ENCODE results near the gene OARD1.

OARD1 gene

DNA sequence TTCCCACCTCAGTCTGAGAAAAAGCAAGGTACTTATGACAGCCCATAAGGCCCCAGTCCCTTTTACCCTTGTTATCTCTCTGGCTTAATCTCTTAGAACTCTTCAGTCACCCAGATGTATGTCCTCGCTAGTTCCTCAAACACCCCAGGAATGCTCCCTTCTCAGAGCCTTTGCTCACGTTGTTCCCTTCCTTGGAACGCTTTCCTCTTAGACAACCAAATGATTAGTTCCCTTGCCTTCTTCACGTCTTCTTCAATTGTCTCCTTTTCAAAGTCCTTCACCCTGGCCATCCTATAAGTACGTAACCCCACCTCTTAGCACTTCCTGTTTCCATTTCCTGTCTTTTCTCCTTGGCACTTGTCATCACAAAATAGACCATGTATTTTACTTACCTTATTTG lies 20.3 kb downstream of the OARD1 start:
- Histone ChIP-seq H4K20me1 (ENCODE audit: insufficient read depth) (no peaks in the 10 kb centered on the region), H3K36me3 (ENCODE audit: insufficient read depth) (no peaks in the 10 kb centered on the region), H2AFZ (ENCODE audit: low read depth) (no peak overlapping the region), H3K4me1 (ENCODE audit: low read depth, poor library complexity, severe bottlenecking) (peaks cover 5% of the 10 kb centered on the region), H3K79me2 (ENCODE audit: insufficient read depth, low read depth) (no peaks in the 10 kb centered on the region), H3K27ac (no peak overlapping the region), H3K4me2 (no peak overlapping the region), H3K27me3 (ENCODE audit: insufficient read depth, low read depth) (no peaks in the 10 kb centered on the region), H3K9ac (no peak overlapping the region), H3K4me3 (IDR thresholded peaks at IDR 0.05; ENCODE audit: insufficient read depth, low read depth, low read length) (no peak overlapping the region)
- TF ChIP-seq, protein P1, sequence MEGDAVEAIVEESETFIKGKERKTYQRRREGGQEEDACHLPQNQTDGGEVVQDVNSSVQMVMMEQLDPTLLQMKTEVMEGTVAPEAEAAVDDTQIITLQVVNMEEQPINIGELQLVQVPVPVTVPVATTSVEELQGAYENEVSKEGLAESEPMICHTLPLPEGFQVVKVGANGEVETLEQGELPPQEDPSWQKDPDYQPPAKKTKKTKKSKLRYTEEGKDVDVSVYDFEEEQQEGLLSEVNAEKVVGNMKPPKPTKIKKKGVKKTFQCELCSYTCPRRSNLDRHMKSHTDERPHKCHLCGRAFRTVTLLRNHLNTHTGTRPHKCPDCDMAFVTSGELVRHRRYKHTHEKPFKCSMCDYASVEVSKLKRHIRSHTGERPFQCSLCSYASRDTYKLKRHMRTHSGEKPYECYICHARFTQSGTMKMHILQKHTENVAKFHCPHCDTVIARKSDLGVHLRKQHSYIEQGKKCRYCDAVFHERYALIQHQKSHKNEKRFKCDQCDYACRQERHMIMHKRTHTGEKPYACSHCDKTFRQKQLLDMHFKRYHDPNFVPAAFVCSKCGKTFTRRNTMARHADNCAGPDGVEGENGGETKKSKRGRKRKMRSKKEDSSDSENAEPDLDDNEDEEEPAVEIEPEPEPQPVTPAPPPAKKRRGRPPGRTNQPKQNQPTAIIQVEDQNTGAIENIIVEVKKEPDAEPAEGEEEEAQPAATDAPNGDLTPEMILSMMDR (conservative IDR thresholded peaks at IDR 0.05; ENCODE audit: low read depth, low read length), result no peak

DNA sequence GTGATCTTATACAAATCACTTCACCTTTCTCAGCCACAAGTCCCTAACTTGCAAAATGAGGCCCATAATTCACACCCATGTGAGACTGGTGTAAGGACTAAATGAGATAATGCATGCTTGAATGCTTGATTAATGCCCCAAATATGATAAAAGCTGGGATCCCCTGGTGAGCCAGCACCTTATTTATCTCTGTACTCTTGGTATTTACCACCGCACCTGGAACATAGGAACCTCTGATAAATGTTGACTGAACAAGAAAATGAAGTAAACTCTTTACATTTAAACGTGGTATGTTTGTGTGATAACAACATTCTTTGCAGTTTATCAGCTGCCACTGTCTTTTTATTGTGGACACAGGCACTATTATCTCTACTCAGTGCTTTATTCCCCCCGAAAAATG lies 21.6 kb downstream of the OARD1 start:
- H4K20me1 ChIP-seq (ENCODE audit: insufficient read depth), result no peaks in the 10 kb centered on the region
- no peak overlapping the region for H3K9ac ChIP-seq
- H3K4me1 ChIP-seq (ENCODE audit: low read depth, poor library complexity, severe bottlenecking), result peaks cover 4% of the 10 kb centered on the region
- H3K79me2 ChIP-seq (ENCODE audit: insufficient read depth, low read depth), result no peaks in the 10 kb centered on the region
- H2AFZ ChIP-seq (ENCODE audit: low read depth), result no peak overlapping the region
- TF ChIP-seq, protein P1 (conservative IDR thresholded peaks at IDR 0.05; ENCODE audit: low read depth, low read length), result no peak
- no peaks in the 10 kb centered on the region for H3K36me3 ChIP-seq (ENCODE audit: insufficient read depth)
- no peak overlapping the region for H3K4me3 ChIP-seq (IDR thresholded peaks at IDR 0.05; ENCODE audit: insufficient read depth, low read depth, low read length)
- H3K27me3 ChIP-seq (ENCODE audit: insufficient read depth, low read depth), result no peaks in the 10 kb centered on the region
- no peak overlapping the region for H3K27ac ChIP-seq
- no peak overlapping the region for H3K4me2 ChIP-seq

DNA sequence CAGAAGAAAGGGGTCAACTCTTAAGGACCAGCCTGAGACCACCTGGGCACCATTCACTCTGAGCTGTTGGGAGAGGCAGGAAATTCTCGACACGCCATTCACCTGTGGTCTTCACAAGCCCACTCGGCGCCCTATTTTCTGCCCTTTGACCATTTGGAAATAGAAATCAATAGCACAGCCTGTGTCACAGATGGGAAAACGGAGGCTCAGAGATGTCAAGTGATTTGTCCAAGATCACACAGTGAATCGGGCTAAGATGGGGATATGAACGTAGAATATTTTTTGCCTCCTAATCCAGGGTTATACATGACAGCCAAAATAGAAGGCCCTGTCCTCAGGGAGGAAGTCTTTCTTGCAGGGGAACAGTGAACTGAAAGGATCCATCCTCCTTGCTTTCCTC lies 22.2 kb downstream of the OARD1 start:
- no peak overlapping the region for H3K4me3 ChIP-seq (IDR thresholded peaks at IDR 0.05; ENCODE audit: insufficient read depth, low read depth, low read length)
- H3K27me3 ChIP-seq (ENCODE audit: insufficient read depth, low read depth), result no peaks in the 10 kb centered on the region
- no peak overlapping the region for H3K9ac ChIP-seq
- H3K79me2 ChIP-seq (ENCODE audit: insufficient read depth, low read depth), result no peaks in the 10 kb centered on the region
- H3K4me1 ChIP-seq (ENCODE audit: low read depth, poor library complexity, severe bottlenecking), result no peaks in the 10 kb centered on the region
- no peak overlapping the region for H3K27ac ChIP-seq
- H3K36me3 ChIP-seq (ENCODE audit: insufficient read depth), result no peaks in the 10 kb centered on the region
- no peaks in the 10 kb centered on the region for H4K20me1 ChIP-seq (ENCODE audit: insufficient read depth)
- TF ChIP-seq, protein P1 (conservative IDR thresholded peaks at IDR 0.05; ENCODE audit: low read depth, low read length), result no peak
- no peak overlapping the region for H3K4me2 ChIP-seq
- no peak overlapping the region for H2AFZ ChIP-seq (ENCODE audit: low read depth)

DNA sequence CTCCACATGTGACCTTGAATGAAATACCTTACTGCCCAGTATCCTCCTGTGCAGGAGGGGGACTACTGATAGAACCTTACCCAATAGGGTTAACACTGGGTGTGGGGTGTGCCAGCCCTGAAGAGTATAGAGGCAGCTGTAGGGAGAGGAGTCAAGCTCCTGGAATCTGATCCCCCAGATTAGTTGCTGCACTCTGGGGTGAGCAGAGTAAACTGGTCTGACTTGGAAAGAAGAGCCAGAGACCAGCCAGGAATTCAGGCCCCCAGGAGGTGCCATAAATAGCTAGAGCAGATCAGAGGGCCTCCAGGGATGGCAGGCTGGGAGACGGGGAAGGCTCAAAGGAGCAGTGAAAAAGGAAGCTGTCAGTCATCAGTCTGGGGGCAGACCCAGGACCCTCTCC lies 22.6 kb downstream of the OARD1 start:
- Histone ChIP-seq H2AFZ (ENCODE audit: low read depth) (no peak overlapping the region), H3K4me3 (IDR thresholded peaks at IDR 0.05; ENCODE audit: insufficient read depth, low read depth, low read length) (no peak overlapping the region), H3K9ac (no peak overlapping the region), H3K27ac (no peak overlapping the region), H3K79me2 (ENCODE audit: insufficient read depth, low read depth) (no peaks in the 10 kb centered on the region), H3K27me3 (ENCODE audit: insufficient read depth, low read depth) (no peaks in the 10 kb centered on the region), H4K20me1 (ENCODE audit: insufficient read depth) (no peaks in the 10 kb centered on the region), H3K4me1 (ENCODE audit: low read depth, poor library complexity, severe bottlenecking) (no peaks in the 10 kb centered on the region), H3K4me2 (no peak overlapping the region), H3K36me3 (ENCODE audit: insufficient read depth) (no peaks in the 10 kb centered on the region)
- TF ChIP-seq, protein P1 (conservative IDR thresholded peaks at IDR 0.05; ENCODE audit: low read depth, low read length), result no peak

Data from KMS-11 (cell line).